ENCODE data around the gene PDZK1. TPM values are rescaled to one million over a fixed set of nuclear protein-coding genes. Genes with fewer than 3 reads are reported as not detected.
"Not testable (repeated sequence)": the region's sequence is repeated elsewhere in the genome, so short reads cannot be mapped to it uniquely, and the experiment has no call there.

PDZK1 gene
- total and polyA plus RNA-seq, 2 of the 8 experiments (the other 6 are each of a cell fraction or from before 2014, with no cell fraction given): 0.17 TPM; not detected in 1

- TF ChIP-seq USF2 (IDR thresholded peaks at IDR 0.05; ENCODE audit: low read length): no peak
- TF ChIP-seq EZH2 (IDR thresholded peaks at IDR 0.05; ENCODE audit: low read depth, low read length, severe bottlenecking): no peak
- TF ChIP-seq JUN (IDR thresholded peaks at IDR 0.05; ENCODE audit: low read depth, low read length): no peak
- no peak for TF ChIP-seq CEBPB (IDR thresholded peaks at IDR 0.05; ENCODE audit: low read depth, low read length)
- TF ChIP-seq TBP (IDR thresholded peaks at IDR 0.05; ENCODE audit: low read depth, low read length): no peak
Observed at GRCh38 chr1:145729196-145729595, 22.0 kb upstream of the PDZK1 start (continued).

- H2BK15ac ChIP-seq (ENCODE audit: low read length); H4K91ac ChIP-seq (replicated peaks; ENCODE audit: insufficient read length, low read length); H3K79me1 ChIP-seq (ENCODE audit: low read depth, low read length); H2BK20ac ChIP-seq (ENCODE audit: low read length); H3K23ac ChIP-seq (ENCODE audit: insufficient read length); H3K27me3 ChIP-seq (replicated peaks in 1 of 4; ENCODE audit: control insufficient read depth in 3 of 4, extremely low read depth in 1 of 4, insufficient read depth in 3 of 4, low read length in 3 of 4); H4K8ac ChIP-seq (ENCODE audit: extremely low read depth, insufficient read depth, low read length); H3K4me3 ChIP-seq (ENCODE audit: extremely low read depth in 1 of 4, insufficient read depth in 2 of 4, low read depth in 3 of 4, low read length in 4 of 4); H3K9ac ChIP-seq (replicated peaks in 1 of 4; ENCODE audit: extremely low read depth in 1 of 4, low read depth in 3 of 4, low read length in 3 of 4); H3K56ac ChIP-seq (replicated peaks; ENCODE audit: insufficient read length, low read depth, low read length); H3K14ac ChIP-seq (ENCODE audit: insufficient read length); H3K79me2 ChIP-seq (ENCODE audit: control insufficient read depth in 1 of 2, insufficient read depth in 2 of 2, low read length in 2 of 2); H4K5ac ChIP-seq (ENCODE audit: insufficient read length, low read depth, low read length); H2BK5ac ChIP-seq (ENCODE audit: low read depth, low read length); H3K4me1 ChIP-seq (replicated peaks in 1 of 4; ENCODE audit: control insufficient read depth in 3 of 4, insufficient read depth in 4 of 4, low read length in 3 of 4); H2BK120ac ChIP-seq (replicated peaks; ENCODE audit: low read depth, low read length); FAIRE-seq; H3K9me3 ChIP-seq (ENCODE audit: insufficient read depth in 2 of 2, low read depth in 1 of 2, low read length in 1 of 2); H3K27ac ChIP-seq (ENCODE audit: low read depth, low read length); H4K20me1 ChIP-seq (replicated peaks in 1 of 2; ENCODE audit: control insufficient read depth in 1 of 2, insufficient read depth in 2 of 2, low read length in 2 of 2); H3K4ac ChIP-seq (replicated peaks; ENCODE audit: insufficient read length, low read depth, low read length); H2AK5ac ChIP-seq (ENCODE audit: low read depth, low read length); H3K18ac ChIP-seq (ENCODE audit: extremely low read depth, low read length); H3K4me2 ChIP-seq (ENCODE audit: insufficient read depth in 1 of 2, low read depth in 2 of 2, low read length in 2 of 2); H3K23me2 ChIP-seq (ENCODE audit: low read depth, low read length); CTCF ChIA-PET (ENCODE audit: partially characterized antibody); POLR2A ChIA-PET (ENCODE audit: partially characterized antibody); H2AFZ ChIP-seq (ENCODE audit: low read length); H3K36me3 ChIP-seq (ENCODE audit: control insufficient read depth in 2 of 4, insufficient read depth in 4 of 4, low read length in 3 of 4); H2BK12ac ChIP-seq (ENCODE audit: low read depth, low read length): not testable (repeated sequence)
- DNase-seq (ENCODE audit: low read depth in 1 of 2, low spot score in 2 of 2): peak in 1 of 2 experiments; percentile 6
- WGBS, 2 experiments (ENCODE audit: extremely low coverage in 1 of 2, insufficient coverage in 1 of 2, insufficient read length in 1 of 2, insufficient replicate concordance in 2 of 2, low coverage in 1 of 2, low lambda C conversion rate in 2 of 2, missing lambda C conversion rate in 1 of 2): 94% methylated on average over 5 of the region's 5 CpGs; no CpG with 5 or more reads in 1 of the 2 experiments
Observed at GRCh38 chr1:145726193-145726592, 19.0 kb upstream of the PDZK1 start.
